Bronchial epithelial cell (primary cell): ENCODE measurements around the gene MRPL14. TPM values are rescaled to one million over a fixed set of nuclear protein-coding genes. Genes with fewer than 3 reads are reported as not detected.

Experiments used
- DNase-seq: peaks from one replicate; pipeline ENCODE4 v3.0.0-alpha.2; 2010; ENCODE audit warnings: low read depth
- FAIRE-seq: peaks from 2 replicates; lab custom pipeline; 2011; peaks lifted over from hg19 to GRCh38; lab: Jason Lieb, UNC
- H3K27me3 ChIP-seq: 2 replicates; pipeline ENCODE4 v1.5.1; 2011; ENCODE audit warnings: low read length; ENCODE audit not compliant: control insufficient read depth, insufficient read depth
- H3K36me3 ChIP-seq: 2 replicates; pipeline ENCODE4 v1.5.1; 2011; ENCODE audit warnings: low read length; ENCODE audit not compliant: control insufficient read depth, insufficient read depth
- H3K4me3 ChIP-seq: 2 replicates; pipeline ENCODE4 v1.5.1; 2011; ENCODE audit warnings: mild to moderate bottlenecking, low read depth, low read length, control low read depth
- CTCF ChIP-seq: IDR thresholded peaks from 2 replicates; pipeline ENCODE4 v1.5.1; 2011; ENCODE audit warnings: mild to moderate bottlenecking, moderate library complexity, low read length, control low read depth, inconsistent platforms; ENCODE audit not compliant: insufficient read depth, severe bottlenecking
- total RNA-seq: library from RNA; depleted of rRNA; stranded (reverse); fragments of >200 nt; gene quantifications from 2 replicates; pipeline ENCODE4 v1.2.1, GENCODE V29; 2014

Gene MRPL14
- total RNA-seq, 1 donor from 2014 or later = 90.0 TPM

GRCh38 chr6:44110966-44111365 lies 16.3 kb downstream of the MRPL14 start:
- DNase-seq = no peak
- FAIRE-seq = no peak
- Histone ChIP-seq H3K4me3 (no peak overlapping the region), H3K36me3 (peaks cover 26% of the 10 kb centered on the region), H3K27me3 (no peaks in the 10 kb centered on the region)
- TF ChIP-seq CTCF = no peak

GRCh38 chr6:44110005-44110676 lies 17.1 kb downstream of the MRPL14 start:
- no peak for TF ChIP-seq CTCF
- FAIRE-seq (no peak), DNase-seq (no peak)
- Histone ChIP-seq H3K36me3 (peaks cover 30% of the 10 kb centered on the region), H3K27me3 (no peaks in the 10 kb centered on the region), H3K4me3 (no peak overlapping the region)

- no peak for TF ChIP-seq CTCF
- Histone ChIP-seq H3K4me3 (no peak overlapping the region), H3K27me3 (no peaks in the 10 kb centered on the region), H3K36me3 (peaks cover 36% of the 10 kb centered on the region)
- DNase-seq (no peak), FAIRE-seq (no peak)
Observed at GRCh38 chr6:44109212-44109611, 18.0 kb downstream of the MRPL14 start.

- TF ChIP-seq CTCF = no peak
- H3K36me3 ChIP-seq = peaks cover 35% of the 10 kb centered on the region
- no peak for FAIRE-seq
- H3K27me3 ChIP-seq = no peaks in the 10 kb centered on the region
- no peak overlapping the region for H3K4me3 ChIP-seq
- no peak for DNase-seq
Observed at GRCh38 chr6:44108471-44108870, 18.8 kb downstream of the MRPL14 start.

- peaks cover 37% of the 10 kb centered on the region for H3K36me3 ChIP-seq
- H3K4me3 ChIP-seq = no peak overlapping the region
- FAIRE-seq (no peak), DNase-seq (no peak)
- H3K27me3 ChIP-seq = no peaks in the 10 kb centered on the region
- TF ChIP-seq CTCF = no peak
Observed at GRCh38 chr6:44107017-44107416, 20.2 kb downstream of the MRPL14 start.
